ENCODE measurements around the gene EYS.

GRCh38 chr6:64984948-64985347 is 722.1 kb downstream of the EYS start:
- no peak for TF ChIP-seq EZH2 (IDR thresholded peaks at IDR 0.05)
- TF ChIP-seq POLR2AphosphoS5 (IDR thresholded peaks at IDR 0.05; ENCODE audit: borderline replicate concordance, low read depth, low read length), result no peak

Measured in SK-N-MC (cell line).